TTC549 (cell line): ENCODE measurements around the gene SLC13A5.

Experiments used
- FAIRE-seq: peaks from 2 replicates; lab custom pipeline; 2012; peaks lifted over from hg19 to GRCh38; lab: Jason Lieb, UNC

The SLC13A5 gene

DNA sequence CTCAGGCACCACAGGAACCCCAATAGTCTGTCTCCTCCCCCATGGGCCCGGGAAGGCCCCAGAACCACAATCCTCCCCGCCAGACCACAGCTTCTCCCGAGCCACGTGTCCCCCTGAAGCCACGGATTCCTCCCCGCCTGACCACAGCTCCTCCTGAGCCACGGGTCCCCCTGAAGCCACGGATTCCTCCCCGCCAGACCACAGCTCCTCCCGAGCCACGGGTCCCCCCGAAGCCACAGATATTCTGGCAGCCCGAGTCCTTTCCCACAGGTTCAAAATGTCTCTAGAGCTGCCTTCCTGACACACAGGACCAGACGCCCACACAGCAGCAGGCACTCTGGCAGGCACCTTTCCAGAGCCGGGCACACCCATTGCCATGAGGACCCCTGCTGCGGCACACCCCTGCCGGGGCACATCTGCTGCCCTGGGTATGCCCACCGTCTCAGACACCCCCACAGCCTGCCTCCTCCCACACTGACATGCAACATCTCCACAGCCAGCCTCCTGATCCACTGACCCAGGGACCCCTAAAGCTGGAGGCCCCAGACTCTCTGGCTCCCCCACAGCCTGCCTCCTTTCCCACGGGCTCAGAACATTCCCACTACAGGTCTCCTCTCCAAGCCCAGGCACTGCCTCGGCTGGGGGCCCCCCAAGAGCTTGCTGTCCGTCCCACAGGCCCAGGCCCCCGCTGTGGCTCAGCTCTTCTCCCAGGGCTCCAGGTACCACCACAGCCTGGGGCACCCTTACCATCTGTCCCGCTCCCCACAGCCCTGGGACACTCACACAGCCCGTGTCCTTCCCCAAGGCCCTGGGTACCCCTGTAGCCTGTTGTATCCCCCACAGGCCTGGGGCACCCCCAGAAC, 74.9 kb downstream of the SLC13A5 start:
- FAIRE-seq, result no peak

DNA sequence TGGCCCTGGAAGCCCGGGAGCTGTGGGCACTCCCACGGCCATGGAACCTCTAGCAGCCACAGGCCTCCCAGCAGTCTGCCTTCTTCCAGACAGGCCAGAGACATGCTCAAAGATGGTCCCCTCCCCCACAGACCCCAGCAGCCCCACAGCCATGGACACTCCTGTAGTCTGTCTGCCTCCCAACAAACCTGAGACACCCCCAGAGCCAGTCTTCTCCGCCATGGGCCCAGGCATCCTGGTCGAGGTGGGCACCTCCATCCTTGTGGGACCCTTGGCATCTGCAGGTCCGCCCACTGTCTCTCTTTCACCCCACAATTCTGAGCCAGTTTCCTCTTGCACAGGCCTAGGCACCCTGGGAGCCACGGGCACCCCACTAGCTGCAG, 75.7 kb downstream of the SLC13A5 start:
- FAIRE-seq, result no peak

- FAIRE-seq, result no peak
Measured at GRCh38 chr17:6636616-6637457, 76.3 kb downstream of the SLC13A5 start.

DNA sequence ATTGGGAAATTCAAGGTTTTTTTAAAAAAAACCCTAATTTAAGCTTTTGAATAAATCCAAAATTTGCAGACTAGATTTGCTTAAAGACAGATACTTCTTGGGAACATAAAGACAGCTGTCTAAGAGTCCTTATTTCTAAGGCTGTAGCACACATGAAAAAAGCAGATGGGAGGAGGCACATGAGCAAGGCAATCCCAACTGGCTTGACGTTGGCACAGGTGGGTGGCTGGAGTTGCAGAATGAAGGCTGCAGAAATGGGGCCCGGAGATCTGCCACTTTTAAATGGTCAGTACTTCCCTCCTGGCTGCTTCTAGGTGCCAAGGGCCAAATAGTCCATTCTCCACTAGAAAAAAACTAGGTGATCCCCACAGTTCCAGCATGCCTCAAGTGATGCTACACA, 77.1 kb downstream of the SLC13A5 start:
- FAIRE-seq, result no peak
